Trophoblast cell (in vitro differentiated cells and primary cell): Measurements from ENCODE around the gene KLF2.

ENCODE experiments used
- DNase-seq, 2 donors: peaks; one replicate each; pipeline ENCODE4 v3.0.0-alpha.2; 2016
- H2AFZ ChIP-seq: 2 replicates; pipeline ENCODE4 v1.6.1; 2013; ENCODE audit warnings: low read length, moderate library complexity, mild to moderate bottlenecking; ENCODE audit not compliant: insufficient read depth, poor library complexity
- H2AK5ac ChIP-seq: 2 replicates; pipeline ENCODE4 v1.6.1; 2013; ENCODE audit warnings: mild to moderate bottlenecking, low read length
- H2BK120ac ChIP-seq: 2 replicates; pipeline ENCODE4 v1.6.1; 2013; ENCODE audit warnings: low read length, mild to moderate bottlenecking, moderate library complexity; ENCODE audit not compliant: insufficient read depth, poor library complexity
- H2BK12ac ChIP-seq: 2 replicates; pipeline ENCODE4 v1.6.1; 2013; ENCODE audit warnings: mild to moderate bottlenecking, low read length, moderate library complexity
- H2BK5ac ChIP-seq: 2 replicates; pipeline ENCODE4 v1.6.1; 2013; ENCODE audit warnings: low read length, low read depth, moderate library complexity, mild to moderate bottlenecking; ENCODE audit not compliant: poor library complexity
- H3K14ac ChIP-seq: 2 replicates; pipeline ENCODE4 v1.6.1; 2013; ENCODE audit warnings: mild to moderate bottlenecking, low read length
- H3K18ac ChIP-seq: 2 replicates; pipeline ENCODE4 v1.6.1; 2013; ENCODE audit warnings: mild to moderate bottlenecking, low read length
- H3K23ac ChIP-seq: 2 replicates; pipeline ENCODE4 v1.6.1; 2013; ENCODE audit warnings: low read length
- H3K27ac ChIP-seq: 2 replicates; pipeline ENCODE4 v1.5.1; 2013; ENCODE audit warnings: low read depth, mild to moderate bottlenecking, inconsistent platforms, low read length, moderate library complexity
- H3K27me3 ChIP-seq: 2 replicates; pipeline ENCODE4 v1.6.1; 2013; ENCODE audit warnings: inconsistent platforms, mild to moderate bottlenecking, low read length, moderate library complexity; ENCODE audit not compliant: insufficient read depth
- H3K36me3 ChIP-seq, 2 experiments: 1 replicate in 1 of 2; 2 replicates in 1 of 2; pipeline ENCODE4 v1.6.1; 2013; ENCODE audit warnings: low read length in 2 of 2, mild to moderate bottlenecking in 2 of 2, moderate library complexity in 1 of 2; ENCODE audit not compliant: insufficient read depth in 2 of 2, control insufficient read depth in 1 of 2
- H3K4ac ChIP-seq: 2 replicates; pipeline ENCODE4 v1.6.1; 2013; ENCODE audit warnings: low read depth, mild to moderate bottlenecking, low read length, moderate library complexity
- H3K4me1 ChIP-seq, 2 experiments: 1 replicate in 1 of 2; 2 replicates in 1 of 2; pipeline ENCODE4 v1.6.1; 2013; ENCODE audit warnings: low read length in 2 of 2, mild to moderate bottlenecking in 2 of 2, moderate library complexity in 1 of 2; ENCODE audit not compliant: insufficient read depth in 2 of 2, control insufficient read depth in 1 of 2
- H3K4me2 ChIP-seq: 2 replicates; pipeline ENCODE4 v1.6.1; 2013; ENCODE audit warnings: inconsistent platforms, mild to moderate bottlenecking, low read length, moderate library complexity
- H3K4me3 ChIP-seq: 2 replicates; pipeline ENCODE4 v1.5.1; 2013; ENCODE audit warnings: mild to moderate bottlenecking, low read depth, low read length, inconsistent platforms
- H3K79me1 ChIP-seq: one replicate; pipeline ENCODE4 v1.6.1; 2013; ENCODE audit warnings: low read length
- H3K79me2 ChIP-seq: 2 replicates; pipeline ENCODE4 v1.6.1; 2013; ENCODE audit warnings: low read length, mild to moderate bottlenecking; ENCODE audit not compliant: control insufficient read depth, insufficient read depth, poor library complexity
- H3K9ac ChIP-seq: 2 replicates; pipeline ENCODE4 v1.6.1; 2013; ENCODE audit warnings: mild to moderate bottlenecking, low read length
- H3K9me3 ChIP-seq: 2 replicates; pipeline ENCODE4 v1.6.1; 2013; ENCODE audit warnings: low read depth, mild to moderate bottlenecking, control low read depth, inconsistent platforms, low read length; ENCODE audit not compliant: insufficient read depth
- H4K12ac ChIP-seq: 2 replicates; pipeline ENCODE4 v1.6.1; 2013; ENCODE audit warnings: low read depth, mild to moderate bottlenecking, low read length, moderate library complexity
- H4K8ac ChIP-seq: 2 replicates; pipeline ENCODE4 v1.6.1; 2013; ENCODE audit warnings: low read depth, mild to moderate bottlenecking, low read length, moderate library complexity
- H4K91ac ChIP-seq: one replicate; pipeline ENCODE4 v1.6.1; 2013; ENCODE audit warnings: low read depth, mild to moderate bottlenecking, low read length, moderate library complexity
- whole genome bisulfite sequencing: extraction: QIAGEN DNeasy Blood & Tissue Kit; methylation state at CpG from one replicate; pipeline ENCODE4 v1.1.7; 2013; ENCODE audit warnings: missing lambda C conversion rate; ENCODE audit not compliant: insufficient read length, insufficient coverage; ENCODE audit errors: extremely low coverage; 5-methylcytosine and 5-hydroxymethylcytosine counted together

KLF2 gene

DNA sequence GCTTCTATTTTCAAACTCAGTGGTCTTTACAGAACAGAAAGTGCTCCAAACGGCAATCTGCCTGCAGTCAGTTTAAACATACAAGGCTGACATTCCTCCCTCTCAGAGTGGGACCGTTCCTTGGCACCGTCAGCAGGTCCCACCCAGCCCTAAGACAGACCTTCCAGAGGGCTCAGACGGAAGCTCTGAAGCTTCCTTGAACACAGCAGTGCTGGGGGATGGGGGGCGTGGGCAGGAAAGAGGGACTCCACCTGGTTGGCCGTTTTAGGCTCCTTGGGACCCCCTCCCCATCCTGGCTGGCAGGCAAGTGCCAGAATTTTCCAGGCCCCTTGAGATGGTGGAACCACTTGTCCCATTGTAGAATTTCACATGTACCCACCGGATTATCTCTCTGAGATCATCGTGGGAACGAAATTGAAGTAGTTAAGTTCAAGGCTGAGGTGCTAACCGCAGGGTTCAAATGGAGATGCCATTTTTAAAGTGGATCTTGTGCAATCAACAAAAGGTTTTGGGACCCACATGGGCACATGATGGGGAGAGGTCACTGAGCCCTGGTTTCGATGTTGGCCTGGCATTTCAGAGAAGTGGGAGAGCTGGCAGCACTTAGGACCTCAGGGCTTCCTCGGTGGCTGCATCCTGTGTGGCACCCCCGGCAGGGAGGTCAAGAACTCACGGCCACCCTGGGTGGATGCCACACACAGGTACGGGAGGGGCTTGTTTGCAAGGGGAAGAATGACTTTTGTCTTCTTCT lies 46.2 kb downstream of the KLF2 start:
- Histone ChIP-seq H3K79me2 (no peaks in the 10 kb centered on the region), H3K36me3 (peaks cover 21 to 31% of the 10 kb centered on the region in 2 experiments), H3K79me1 (no peaks in the 10 kb centered on the region), H3K27me3 (no peaks in the 10 kb centered on the region), H3K4ac (no peak overlapping the region), H3K18ac (no peak overlapping the region), H2AK5ac (no peak overlapping the region), H3K14ac (no peak overlapping the region), H2BK5ac (no peak overlapping the region), H3K23ac (no peak overlapping the region), H3K4me1 (no peaks in the 10 kb centered on the region), H4K91ac (no peak overlapping the region), H3K27ac (no peak overlapping the region), H3K9ac (no peak overlapping the region), H2AFZ (no peak overlapping the region), H4K8ac (no peak overlapping the region), H4K12ac (no peak overlapping the region), H2BK120ac (no peak overlapping the region), H3K4me2 (no peak overlapping the region), H3K9me3 (peaks cover 4% of the 10 kb centered on the region), H2BK12ac (no peak overlapping the region), H3K4me3 (no peak overlapping the region)
- no peak for DNase-seq
- WGBS: no CpG with 5 or more reads among the region's 15 CpGs

DNA sequence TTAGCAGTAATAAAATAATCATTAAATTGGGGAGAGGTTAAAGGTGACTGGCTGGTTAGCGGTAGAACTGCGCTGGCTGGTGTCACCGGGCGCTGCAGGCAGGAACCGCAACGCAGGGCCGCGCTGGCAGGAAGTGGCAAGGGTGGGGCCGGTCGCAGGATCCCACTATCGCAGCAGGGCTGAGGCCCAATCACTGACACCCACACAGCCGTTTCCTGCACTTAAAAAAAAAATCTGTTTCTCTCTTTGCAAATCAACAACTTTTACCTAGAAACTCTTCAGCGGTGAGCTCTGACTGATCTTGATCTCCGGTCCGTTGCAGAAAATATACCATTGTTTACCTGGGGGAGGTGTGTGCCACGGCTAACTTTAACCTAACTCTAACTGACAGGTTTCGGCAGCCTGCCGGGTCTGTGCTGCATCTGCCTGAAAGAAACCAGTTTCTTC lies 46.9 kb downstream of the KLF2 start:
- Histone ChIP-seq H3K9ac (no peak overlapping the region), H4K8ac (no peak overlapping the region), H4K91ac (no peak overlapping the region), H2AFZ (no peak overlapping the region), H3K9me3 (peaks cover 4% of the 10 kb centered on the region), H2BK5ac (no peak overlapping the region), H3K27ac (no peak overlapping the region), H3K27me3 (no peaks in the 10 kb centered on the region), H3K4ac (no peak overlapping the region), H2AK5ac (no peak overlapping the region), H3K14ac (no peak overlapping the region), H2BK120ac (no peak overlapping the region), H3K4me3 (no peak overlapping the region), H3K4me2 (no peak overlapping the region), H3K79me2 (no peaks in the 10 kb centered on the region), H3K36me3 (peaks cover 29 to 37% of the 10 kb centered on the region in 2 experiments), H3K23ac (no peak overlapping the region), H4K12ac (no peak overlapping the region), H3K4me1 (no peaks in the 10 kb centered on the region), H3K18ac (no peak overlapping the region), H2BK12ac (no peak overlapping the region), H3K79me1 (no peaks in the 10 kb centered on the region)
- WGBS: no CpG with 5 or more reads among the region's 18 CpGs
- DNase-seq: no peak

DNA sequence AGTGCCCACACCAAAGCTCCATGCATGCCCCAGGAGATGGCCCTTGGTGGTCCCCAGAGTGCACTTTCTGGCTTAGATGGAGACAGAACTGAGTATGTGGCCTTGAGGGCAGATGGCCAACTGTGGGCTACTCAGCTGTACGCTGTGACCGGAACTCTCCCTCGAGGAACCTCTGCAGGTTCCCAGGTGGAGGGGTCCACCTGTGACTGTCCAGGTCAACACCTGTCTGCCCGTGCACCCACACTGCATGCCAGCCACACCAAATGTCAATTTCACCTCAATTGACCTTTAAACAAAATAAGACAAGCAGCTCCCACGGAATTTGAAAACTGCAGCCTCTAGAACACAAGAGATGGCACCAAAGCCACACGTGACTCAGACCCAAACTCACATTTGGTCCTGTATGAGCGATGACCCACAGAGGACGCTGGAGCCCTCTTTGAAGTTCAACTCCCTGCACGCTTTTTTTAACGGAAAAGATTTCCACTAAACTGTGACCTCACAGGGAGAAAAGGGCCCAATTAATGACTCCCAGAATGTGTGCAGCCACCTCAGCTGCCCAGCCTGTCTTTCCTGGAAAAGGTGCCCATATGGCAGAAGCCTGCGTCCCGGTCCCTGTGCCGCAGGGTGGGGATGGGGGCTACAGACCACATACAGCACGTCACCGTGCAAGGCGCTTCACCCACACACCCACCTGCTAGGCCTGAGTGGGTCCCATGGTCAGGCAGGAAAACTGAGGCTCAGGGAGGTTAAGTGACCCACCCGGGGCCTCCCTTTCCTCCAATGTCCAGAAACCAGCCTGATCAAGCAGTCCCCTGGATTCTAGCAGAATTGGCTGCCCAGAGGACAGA lies 47.7 kb downstream of the KLF2 start:
- H3K36me3 ChIP-seq: peaks cover 36 to 42% of the 10 kb centered on the region in 2 experiments

DNA sequence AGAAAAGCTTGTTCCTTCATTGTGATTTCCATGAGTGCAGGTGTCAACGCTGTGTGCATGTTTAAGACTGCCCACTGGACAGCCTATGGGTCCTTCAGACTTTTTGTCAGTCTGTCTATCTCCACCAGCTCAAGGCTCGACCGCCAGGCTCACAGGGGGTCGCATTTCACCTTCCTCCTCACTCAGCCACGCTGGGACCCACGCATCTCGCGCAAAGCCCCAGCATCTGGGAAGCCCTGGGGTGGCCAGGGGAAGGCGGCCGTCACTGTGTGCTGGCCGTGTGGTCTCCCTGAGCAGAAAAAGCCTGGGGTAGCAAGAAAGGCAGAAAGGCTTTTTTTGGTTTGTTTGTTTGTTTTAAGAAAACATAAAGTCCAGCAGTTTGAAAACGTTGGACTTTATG lies 48.5 kb downstream of the KLF2 start:
- H2BK120ac ChIP-seq: no peak overlapping the region
- no CpG with 5 or more reads among the region's 12 CpGs for WGBS

More for the DNA sequence above, 47.7 kb downstream of the KLF2 start:
- Histone ChIP-seq H3K27me3 (no peaks in the 10 kb centered on the region), H3K4ac (no peak overlapping the region), H3K14ac (no peak overlapping the region), H3K4me2 (no peak overlapping the region), H3K23ac (no peak overlapping the region), H4K8ac (no peak overlapping the region), H2AK5ac (no peak overlapping the region), H2AFZ (no peak overlapping the region), H3K9ac (no peak overlapping the region), H2BK5ac (no peak overlapping the region), H3K79me2 (no peaks in the 10 kb centered on the region), H3K79me1 (no peaks in the 10 kb centered on the region), H3K18ac (no peak overlapping the region), H3K9me3 (peaks cover 4% of the 10 kb centered on the region), H4K12ac (no peak overlapping the region), H3K27ac (no peak overlapping the region), H3K4me3 (no peak overlapping the region), H4K91ac (no peak overlapping the region), H3K4me1 (no peaks in the 10 kb centered on the region), H2BK120ac (no peak overlapping the region), H2BK12ac (no peak overlapping the region)
- DNase-seq: no peak
- WGBS: no CpG with 5 or more reads among the region's 17 CpGs

More for the DNA sequence above, 48.5 kb downstream of the KLF2 start:
- no peak for DNase-seq
- Histone ChIP-seq H3K79me2 (no peaks in the 10 kb centered on the region), H3K4me3 (no peak overlapping the region), H3K27me3 (no peaks in the 10 kb centered on the region), H3K14ac (no peak overlapping the region), H3K9ac (no peak overlapping the region), H4K8ac (no peak overlapping the region), H3K27ac (no peak overlapping the region), H3K4me2 (no peak overlapping the region), H4K12ac (no peak overlapping the region), H3K4me1 (no peaks in the 10 kb centered on the region), H2BK12ac (no peak overlapping the region), H4K91ac (no peak overlapping the region), H3K79me1 (no peaks in the 10 kb centered on the region), H3K4ac (no peak overlapping the region), H2AFZ (no peak overlapping the region), H2BK5ac (no peak overlapping the region), H3K18ac (no peak overlapping the region), H3K36me3 (peaks cover 40 to 47% of the 10 kb centered on the region in 2 experiments), H3K9me3 (peaks cover 4% of the 10 kb centered on the region), H2AK5ac (no peak overlapping the region), H3K23ac (no peak overlapping the region)
